Mesothelial cell of epicardium (in vitro differentiated cells): ENCODE results near the gene SMR3B. TPM values are rescaled to one million over a fixed set of nuclear protein-coding genes. Genes with fewer than 3 reads are reported as not detected.

Experiments
- DNase-seq, 2 experiments: peaks; one replicate each; pipeline ENCODE4 v3.0.0; 2021; ENCODE audit warnings: low spot score in 2 of 2; ENCODE audit not compliant: unreplicated experiment in 2 of 2
- H3K27ac Mint-ChIP-seq: 2 replicates; pipeline ENCODE4 v1.8.0; 2021; ENCODE audit warnings: mixed read lengths
- H3K27me3 Mint-ChIP-seq: 2 replicates; pipeline ENCODE4 v1.8.0; 2021; ENCODE audit warnings: low read depth, mixed read lengths
- H3K36me3 Mint-ChIP-seq: 2 replicates; pipeline ENCODE4 v1.8.0; 2021; ENCODE audit warnings: mixed read lengths
- H3K4me1 Mint-ChIP-seq: 2 replicates; pipeline ENCODE4 v1.8.0; 2021; ENCODE audit warnings: mixed read lengths
- H3K4me3 Mint-ChIP-seq: 2 replicates; pipeline ENCODE4 v1.8.0; 2021; ENCODE audit warnings: mild to moderate bottlenecking, moderate library complexity, mixed read lengths
- H3K9me3 Mint-ChIP-seq: 2 replicates; pipeline ENCODE4 v1.8.0; 2021; ENCODE audit warnings: mixed read lengths
- total RNA-seq: library from RNA; stranded (reverse); gene quantifications from 3 replicates; pipeline ENCODE4 v1.2.1, GENCODE V29; 2021
- TF ChIP-seq, protein P1 (sequence below): fragments of 200-600 bp; sonication (generic); IDR thresholded peaks from one replicate; pipeline ENCODE4 v1.5.0; 2021; ENCODE audit warnings: antibody characterized with exemption; ENCODE audit not compliant: unreplicated experiment

Gene SMR3B
- total RNA-seq, 1 donor from 2014 or later, result not detected

DNA sequence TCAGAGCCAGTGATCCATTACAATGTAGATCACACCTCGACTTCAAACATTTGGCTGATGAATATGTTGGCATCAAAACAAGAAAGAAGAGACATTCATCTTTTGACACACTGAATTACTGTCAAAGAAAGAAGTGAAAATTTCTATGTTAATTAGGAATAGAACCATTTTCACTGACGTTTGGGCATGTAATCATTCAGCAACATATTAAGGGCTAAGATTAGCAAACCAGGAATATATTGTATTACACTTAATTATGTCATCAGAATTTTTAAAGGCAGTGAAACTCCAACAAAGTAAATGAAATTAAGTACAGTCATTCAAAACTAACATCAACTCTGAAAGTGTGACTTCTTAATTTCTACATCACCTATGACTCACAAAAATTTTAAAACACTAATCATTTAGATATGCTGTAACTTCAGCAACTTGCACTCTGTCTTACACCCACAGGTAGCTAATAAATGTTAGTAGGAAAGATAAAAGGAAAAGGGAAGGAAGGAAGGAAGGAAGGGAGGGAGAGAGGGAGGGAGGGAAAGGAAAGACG is 23.7 kb upstream of the SMR3B start:
- TF ChIP-seq, protein P1, sequence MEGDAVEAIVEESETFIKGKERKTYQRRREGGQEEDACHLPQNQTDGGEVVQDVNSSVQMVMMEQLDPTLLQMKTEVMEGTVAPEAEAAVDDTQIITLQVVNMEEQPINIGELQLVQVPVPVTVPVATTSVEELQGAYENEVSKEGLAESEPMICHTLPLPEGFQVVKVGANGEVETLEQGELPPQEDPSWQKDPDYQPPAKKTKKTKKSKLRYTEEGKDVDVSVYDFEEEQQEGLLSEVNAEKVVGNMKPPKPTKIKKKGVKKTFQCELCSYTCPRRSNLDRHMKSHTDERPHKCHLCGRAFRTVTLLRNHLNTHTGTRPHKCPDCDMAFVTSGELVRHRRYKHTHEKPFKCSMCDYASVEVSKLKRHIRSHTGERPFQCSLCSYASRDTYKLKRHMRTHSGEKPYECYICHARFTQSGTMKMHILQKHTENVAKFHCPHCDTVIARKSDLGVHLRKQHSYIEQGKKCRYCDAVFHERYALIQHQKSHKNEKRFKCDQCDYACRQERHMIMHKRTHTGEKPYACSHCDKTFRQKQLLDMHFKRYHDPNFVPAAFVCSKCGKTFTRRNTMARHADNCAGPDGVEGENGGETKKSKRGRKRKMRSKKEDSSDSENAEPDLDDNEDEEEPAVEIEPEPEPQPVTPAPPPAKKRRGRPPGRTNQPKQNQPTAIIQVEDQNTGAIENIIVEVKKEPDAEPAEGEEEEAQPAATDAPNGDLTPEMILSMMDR, result no peak
- no peak for DNase-seq
- H3K4me3 Mint-ChIP-seq, result no peak overlapping the region
- H3K9me3 Mint-ChIP-seq, result no peaks in the 10 kb centered on the region
- no peak overlapping the region for H3K27ac Mint-ChIP-seq
- H3K27me3 Mint-ChIP-seq, result no peaks in the 10 kb centered on the region
- peaks cover 1% of the 10 kb centered on the region for H3K4me1 Mint-ChIP-seq
- no peaks in the 10 kb centered on the region for H3K36me3 Mint-ChIP-seq

DNA sequence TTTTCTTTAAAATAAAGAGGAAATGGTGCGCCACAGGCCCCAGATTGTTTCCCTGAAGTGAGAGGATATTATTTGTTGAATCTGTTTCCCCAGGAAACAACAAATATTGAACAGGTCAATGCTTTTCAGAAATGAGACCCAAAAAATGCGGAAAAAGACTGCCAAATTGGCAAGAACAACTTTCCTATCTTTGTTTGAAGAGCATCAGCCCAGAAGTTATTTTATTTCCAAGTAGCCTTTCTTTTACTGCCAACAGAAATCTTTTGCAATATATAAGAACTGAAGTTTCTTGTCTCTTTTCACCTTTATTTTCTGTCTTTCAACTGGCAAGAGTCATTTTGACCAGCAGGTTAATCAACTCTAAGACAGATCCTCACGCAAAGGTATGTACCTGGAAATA is 22.5 kb upstream of the SMR3B start, which contains the start of gene SMR3A:
Gene SMR3A, plus strand, starts transcription at position 301 of the 400 bp plus-strand sequence. CDS start 1,356 bp downstream, outside the sequence.
- Mint-ChIP-seq H3K4me1 (peaks cover 6% of the 10 kb centered on the region), H3K27ac (no peak within 1 kb of the TSS), H3K36me3 (no peaks in the 10 kb centered on the region), H3K9me3 (no peaks in the 10 kb centered on the region), H3K4me3 (no peak within 1 kb of the TSS), H3K27me3 (no peaks in the 10 kb centered on the region)
- DNase-seq, result no peak
- TF ChIP-seq, protein P1, result no peak

DNA sequence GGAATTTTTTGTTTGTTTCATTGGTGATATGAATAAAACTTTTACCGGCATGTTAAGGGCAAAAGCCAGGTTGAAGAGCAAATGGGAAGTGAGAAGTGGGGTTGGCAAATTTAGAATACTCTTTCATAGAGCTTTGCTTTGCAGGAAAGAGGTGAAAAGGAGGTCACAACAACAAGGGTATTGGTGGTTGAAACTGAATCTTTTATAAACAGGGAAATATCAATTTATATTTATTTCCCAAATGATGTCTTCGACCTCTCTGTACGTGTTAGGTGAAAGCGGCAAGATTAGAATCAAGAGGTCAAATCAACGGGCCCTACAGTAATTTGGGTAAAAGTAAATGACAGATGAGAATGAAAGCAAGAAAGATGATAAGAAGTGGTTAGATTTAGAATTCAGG is 18.9 kb upstream of the SMR3B start:
- Mint-ChIP-seq H3K27me3 (peaks cover 3% of the 10 kb centered on the region), H3K4me3 (no peak overlapping the region), H3K27ac (no peak overlapping the region), H3K36me3 (no peaks in the 10 kb centered on the region), H3K9me3 (peaks cover 3% of the 10 kb centered on the region), H3K4me1 (peaks cover 9% of the 10 kb centered on the region)
- TF ChIP-seq, protein P1, result no peak
- no peak for DNase-seq

DNA sequence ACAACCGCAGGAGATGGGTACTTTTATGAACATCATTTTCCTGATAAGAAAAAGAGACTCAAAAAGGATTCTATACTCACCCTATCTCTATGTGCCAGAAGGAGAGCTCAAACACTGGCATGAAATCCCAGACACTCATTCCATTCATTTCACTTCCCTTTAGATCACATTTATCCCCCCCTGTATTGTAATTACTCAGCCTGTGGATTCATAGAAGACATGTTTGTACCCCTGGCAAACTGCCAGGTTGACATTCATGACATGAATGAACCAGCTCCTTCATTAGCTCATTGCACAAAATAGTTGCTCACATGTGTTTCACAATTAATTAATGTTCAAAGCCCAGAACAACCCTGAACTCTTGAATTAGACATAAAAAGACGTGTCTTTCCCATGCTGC is 17.5 kb upstream of the SMR3B start:
- Mint-ChIP-seq H3K9me3 (peaks cover 3% of the 10 kb centered on the region), H3K4me1 (peaks cover 8% of the 10 kb centered on the region), H3K27ac (no peak overlapping the region), H3K36me3 (no peaks in the 10 kb centered on the region), H3K4me3 (no peak overlapping the region), H3K27me3 (peaks cover 3% of the 10 kb centered on the region)
- no peak for DNase-seq
- TF ChIP-seq, protein P1, result no peak

DNA sequence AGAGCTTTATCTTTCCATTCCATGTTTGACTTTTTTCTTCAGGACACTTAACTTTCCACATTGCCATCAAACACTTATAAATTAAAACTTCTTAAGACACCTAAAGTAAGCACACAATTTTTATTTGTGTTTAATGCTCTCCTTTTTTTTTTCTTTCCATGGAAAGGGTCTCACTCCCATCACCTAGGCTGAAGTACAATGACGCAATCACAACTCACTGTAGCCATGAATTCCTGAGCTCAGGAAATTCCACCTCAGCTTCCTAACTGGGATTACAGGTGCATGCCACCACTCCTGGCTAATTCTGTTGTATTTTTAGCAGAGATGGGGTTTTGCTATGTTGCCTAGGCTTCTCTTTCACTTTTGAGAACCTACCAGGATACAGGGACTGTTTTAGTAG is 15.1 kb upstream of the SMR3B start:
- Mint-ChIP-seq H3K27me3 (peaks cover 3% of the 10 kb centered on the region), H3K9me3 (peaks cover 3% of the 10 kb centered on the region), H3K4me1 (peaks cover 8% of the 10 kb centered on the region), H3K4me3 (no peak overlapping the region), H3K27ac (no peak overlapping the region), H3K36me3 (no peaks in the 10 kb centered on the region)
- DNase-seq, result no peak
- TF ChIP-seq, protein P1, result no peak

DNA sequence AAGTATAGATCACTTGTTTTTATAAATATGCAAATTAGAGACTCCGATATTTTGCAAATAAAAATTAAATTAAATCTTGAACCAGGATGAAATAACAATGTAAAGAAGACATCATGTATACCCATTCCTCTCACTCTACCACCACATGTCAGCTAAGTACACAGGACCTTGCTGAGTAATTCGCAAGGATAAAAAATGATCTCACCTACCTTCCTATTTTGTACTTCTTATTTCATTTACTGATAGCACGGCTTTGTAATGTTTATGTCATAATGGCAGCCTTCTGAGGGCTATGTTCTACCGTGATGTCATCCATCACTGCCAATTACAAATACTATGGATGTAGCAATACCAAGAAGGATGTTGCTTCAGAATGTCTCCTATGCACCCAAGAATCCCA is 10.9 kb upstream of the SMR3B start:
- no peak overlapping the region for H3K4me3 Mint-ChIP-seq
- DNase-seq, result no peak
- H3K36me3 Mint-ChIP-seq, result no peaks in the 10 kb centered on the region
- peaks cover 14% of the 10 kb centered on the region for H3K9me3 Mint-ChIP-seq
- peaks cover under 1% of the 10 kb centered on the region for H3K27me3 Mint-ChIP-seq
- TF ChIP-seq, protein P1, result no peak
- no peak overlapping the region for H3K27ac Mint-ChIP-seq
- H3K4me1 Mint-ChIP-seq, result no peaks in the 10 kb centered on the region
